GM21360 (cell line): ENCODE results near the gene PRR29.
"Not testable (repeated sequence)": the region's sequence is repeated elsewhere in the genome, so short reads cannot be mapped to it uniquely, and the experiment has no call there.

Source experiments
- ATAC-seq: cut with Tn5 transposase; IDR thresholded peaks from one replicate; pipeline ENCODE4 v1.9.1; 2021; ENCODE audit warnings: mild to moderate bottlenecking, moderate library complexity; ENCODE audit not compliant: unreplicated experiment

The PRR29 gene

DNA sequence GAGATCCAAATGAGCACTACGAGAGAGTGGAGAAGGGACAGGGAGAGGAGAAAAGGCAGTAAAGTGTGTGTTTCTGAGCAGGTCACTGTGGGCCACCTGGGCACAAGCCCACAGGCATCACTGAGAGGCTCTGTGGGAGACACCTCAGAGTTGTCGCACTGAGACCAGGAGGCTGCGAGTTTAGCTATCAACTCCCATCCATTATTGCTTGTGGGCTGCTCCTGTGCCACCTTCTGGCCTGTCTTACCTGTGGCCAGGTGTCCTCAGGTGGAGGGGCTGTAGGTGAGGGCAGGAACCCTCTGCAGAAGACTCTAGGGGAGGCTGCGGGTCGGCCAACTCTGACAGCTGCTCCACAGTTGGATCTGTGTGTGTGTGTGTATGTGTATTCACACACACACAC lies 2.5 kb upstream of the PRR29 start:
- ATAC-seq: no peak

DNA sequence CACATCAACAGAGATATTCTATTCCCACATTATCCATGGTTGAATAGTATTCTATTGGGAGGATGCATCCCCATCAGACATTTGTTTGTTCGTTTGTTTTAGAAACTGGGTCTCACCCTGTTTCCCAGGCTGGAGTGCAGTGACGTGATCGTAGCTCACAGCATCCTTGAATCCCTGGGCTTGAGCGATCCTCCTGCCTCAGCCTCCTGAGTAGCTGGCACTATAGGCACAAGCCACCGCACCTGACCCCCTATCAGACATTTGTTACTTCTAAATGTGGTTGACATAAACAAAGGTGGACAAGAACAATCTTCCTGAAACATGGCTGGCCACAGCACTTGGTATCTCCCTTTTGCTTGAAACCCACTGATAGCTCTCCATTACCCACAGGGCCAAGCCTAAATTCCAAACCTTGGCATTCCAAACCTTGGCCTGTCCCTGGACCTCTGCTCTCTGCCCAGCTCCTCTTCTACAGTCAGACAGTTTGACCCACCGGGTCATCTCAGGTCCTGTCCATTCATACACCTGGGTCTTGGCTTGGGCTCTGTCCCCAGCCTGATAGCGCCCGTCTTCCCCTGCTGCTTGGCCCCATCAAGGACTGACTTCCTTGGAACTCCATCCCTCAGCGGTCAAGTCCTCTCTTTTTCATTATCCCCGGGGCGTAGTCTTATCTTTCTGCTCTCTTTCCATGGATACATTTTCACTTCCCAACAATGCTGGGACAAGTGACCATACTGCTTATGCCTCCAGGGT lies 1.5 kb upstream of the PRR29 start:
- no peak for ATAC-seq

DNA sequence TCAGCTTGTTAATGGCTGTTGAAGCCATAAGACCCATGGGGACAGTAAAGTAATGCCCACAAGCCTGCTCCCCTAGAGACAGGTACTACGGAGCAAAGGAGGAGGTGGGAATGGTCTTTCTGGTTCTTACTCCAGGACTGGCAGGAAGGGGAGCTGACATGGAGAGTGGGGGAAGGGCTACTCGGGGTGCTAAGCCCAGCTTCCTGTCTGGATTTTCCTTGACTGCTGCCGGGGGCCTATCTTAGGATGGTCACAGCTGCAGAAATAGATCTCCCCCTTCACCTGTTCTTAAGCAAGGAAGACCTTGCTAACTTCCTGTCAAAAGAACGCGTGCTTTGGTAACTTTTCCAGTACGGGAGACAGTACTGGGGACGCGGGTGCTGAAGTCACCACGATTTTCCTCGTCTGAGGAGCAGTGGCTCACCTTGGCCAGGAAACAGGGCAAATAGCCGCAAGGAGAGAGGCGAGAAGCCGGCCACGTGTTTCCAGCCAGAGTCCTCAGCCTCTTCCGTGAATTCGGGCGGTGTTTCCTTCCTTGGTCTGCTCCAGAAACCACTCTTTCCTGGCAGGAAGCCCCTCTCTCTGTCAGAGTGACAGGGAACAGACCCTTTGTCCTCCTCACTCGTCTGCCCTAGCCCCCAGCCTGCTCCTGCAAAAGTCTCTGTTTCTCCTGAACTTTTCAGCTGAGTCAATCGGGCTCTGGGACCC lies 656 bp upstream of the PRR29 start:
- no peak for ATAC-seq

GRCh38 chr17:63998721-63999679 lies 849 bp downstream of the PRR29 start:
- no peak for ATAC-seq

GRCh38 chr17:63999680-64000531 lies 1.8 kb downstream of the PRR29 start:
- ATAC-seq: no peak

GRCh38 chr17:64001091-64001579 lies 3.0 kb downstream of the PRR29 start:
- no peak for ATAC-seq

DNA sequence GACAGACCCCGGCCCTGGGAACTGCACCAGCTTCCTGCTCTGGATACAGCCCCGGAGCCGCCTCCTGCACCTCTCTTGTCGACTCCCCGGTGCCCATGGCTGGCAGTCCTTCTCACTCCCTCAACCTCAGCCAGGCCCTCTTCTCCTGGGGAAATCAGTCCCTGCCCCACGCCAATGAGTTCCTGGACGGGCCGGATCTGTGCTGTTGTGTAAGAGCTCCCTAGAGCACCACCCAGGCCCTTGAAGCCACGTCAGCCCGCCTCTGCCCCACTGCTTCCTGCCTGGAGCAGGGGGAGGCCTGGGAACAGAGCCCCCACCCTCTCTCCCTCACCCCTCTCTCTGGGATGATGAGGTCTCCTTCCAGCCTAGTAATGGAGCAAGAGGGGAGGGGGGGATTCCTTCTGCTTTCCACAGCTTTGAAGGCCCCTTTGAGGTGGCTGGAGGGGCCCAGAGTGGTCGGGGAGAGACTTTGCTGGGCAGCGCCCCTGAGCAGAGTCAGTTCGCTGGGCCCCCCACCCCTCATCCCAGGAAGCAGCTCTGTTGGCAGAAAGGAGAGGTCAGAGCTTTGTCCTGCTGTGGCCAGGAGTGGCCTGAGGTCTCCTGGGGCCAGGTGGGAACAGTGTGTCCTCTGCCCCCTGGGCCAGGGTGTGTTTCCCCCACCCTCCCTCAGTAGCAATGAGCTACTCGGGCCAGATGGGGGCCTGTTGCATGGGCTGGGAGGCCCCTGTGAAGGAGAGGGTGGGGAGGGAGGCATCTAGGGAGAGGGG lies 3.8 kb downstream of the PRR29 start:
- ATAC-seq: no peak

- ATAC-seq: no peak
Observed at GRCh38 chr17:64002658-64003525, 4.7 kb downstream of the PRR29 start.

DNA sequence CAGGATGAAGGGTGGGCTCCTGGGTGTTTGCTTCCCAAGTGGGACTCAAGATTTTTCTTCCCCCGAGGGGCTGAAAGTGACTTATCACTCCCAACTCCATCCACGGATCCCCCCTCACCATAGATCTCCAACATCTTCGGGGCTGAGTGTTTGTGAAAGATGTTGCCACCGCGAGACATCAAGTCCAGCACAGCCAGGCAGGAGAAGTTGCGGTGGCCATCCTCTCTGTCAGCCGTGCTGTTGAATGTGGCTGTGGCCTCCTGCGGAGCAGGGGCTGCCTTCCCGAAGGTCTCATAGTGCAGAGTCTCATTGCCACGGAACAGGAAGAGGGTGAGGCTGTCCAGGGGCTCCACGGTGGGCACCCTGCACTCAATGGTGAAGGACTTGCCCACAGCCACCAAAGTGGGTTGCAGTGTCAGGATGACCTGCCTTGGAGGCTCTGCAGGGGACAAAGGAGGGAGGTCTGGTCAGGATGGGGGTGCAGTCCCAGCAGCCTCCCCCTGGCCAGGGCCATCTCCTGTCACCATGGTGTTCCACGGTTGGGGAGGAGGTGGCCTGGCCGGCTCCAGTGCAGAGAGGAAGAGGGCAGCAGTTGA lies 5.5 kb downstream of the PRR29 start:
- ATAC-seq: no peak

DNA sequence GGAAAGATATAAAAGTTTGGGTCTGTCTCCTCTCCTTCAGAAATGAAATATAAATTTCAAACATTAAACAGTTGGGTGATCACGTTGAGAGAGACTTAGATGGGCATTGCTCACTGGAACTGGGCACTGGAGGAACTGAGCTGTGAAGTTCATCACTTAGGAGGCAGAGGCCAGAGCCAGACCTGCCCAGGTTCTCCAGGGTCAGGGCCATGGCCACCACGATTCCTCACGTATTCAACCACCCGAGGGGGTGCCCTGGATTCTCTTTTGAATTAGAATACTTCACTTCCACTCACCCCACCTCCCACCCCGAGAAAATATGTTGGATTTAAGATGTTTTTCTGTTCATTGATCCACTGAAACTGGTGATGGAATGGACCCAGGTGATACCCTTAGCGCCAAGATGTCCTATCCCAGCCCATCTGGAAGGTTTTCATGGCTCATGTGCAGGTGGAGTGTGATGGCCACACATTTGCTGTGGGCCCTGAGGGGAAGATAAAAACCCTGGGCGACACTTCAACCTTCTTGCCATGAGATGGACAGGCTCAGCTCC lies 6.1 kb downstream of the PRR29 start:
- no peak for ATAC-seq

DNA sequence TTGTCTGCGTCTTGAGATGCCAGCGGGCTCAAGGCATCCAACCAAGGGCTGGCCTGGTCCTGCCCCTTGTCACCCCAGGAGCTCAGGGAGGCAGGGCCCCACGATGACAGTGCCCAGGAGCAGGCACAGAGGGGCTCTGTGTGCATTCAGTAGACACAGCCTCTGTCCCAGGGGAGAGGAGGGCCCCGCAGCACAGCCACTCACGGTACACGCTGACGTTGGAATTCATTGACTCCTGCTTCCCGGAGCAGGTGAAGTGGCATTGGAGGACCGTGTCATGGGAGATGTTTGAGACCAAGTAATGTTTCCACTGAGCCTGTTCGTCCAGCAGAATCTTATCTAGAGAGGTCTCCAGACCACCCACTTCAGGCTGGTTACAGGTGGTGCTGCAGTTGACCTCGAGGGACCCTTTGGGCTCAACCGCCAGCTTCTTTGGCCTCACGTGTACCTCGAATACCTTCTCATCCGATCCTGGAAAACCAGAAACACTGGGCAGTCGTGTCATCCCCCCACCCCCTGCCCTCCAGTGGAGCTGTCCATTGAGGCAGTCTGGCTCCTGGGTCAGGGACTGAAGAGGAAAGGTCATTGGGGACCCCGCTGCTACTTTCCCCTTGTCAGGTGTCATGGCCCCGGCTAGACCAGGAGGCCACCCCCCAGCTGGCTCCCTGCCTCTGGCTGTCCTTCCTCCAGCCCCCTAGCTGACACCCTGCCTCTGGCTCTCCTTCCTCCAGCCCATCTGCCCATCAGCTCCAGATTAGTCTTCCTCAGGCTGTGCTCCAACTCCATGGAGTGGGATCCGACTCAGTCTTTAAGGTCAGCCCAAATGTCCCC lies 7.0 kb downstream of the PRR29 start:
- ATAC-seq: no peak

GRCh38 chr17:64005734-64006167 lies 7.6 kb downstream of the PRR29 start:
- no peak for ATAC-seq

DNA sequence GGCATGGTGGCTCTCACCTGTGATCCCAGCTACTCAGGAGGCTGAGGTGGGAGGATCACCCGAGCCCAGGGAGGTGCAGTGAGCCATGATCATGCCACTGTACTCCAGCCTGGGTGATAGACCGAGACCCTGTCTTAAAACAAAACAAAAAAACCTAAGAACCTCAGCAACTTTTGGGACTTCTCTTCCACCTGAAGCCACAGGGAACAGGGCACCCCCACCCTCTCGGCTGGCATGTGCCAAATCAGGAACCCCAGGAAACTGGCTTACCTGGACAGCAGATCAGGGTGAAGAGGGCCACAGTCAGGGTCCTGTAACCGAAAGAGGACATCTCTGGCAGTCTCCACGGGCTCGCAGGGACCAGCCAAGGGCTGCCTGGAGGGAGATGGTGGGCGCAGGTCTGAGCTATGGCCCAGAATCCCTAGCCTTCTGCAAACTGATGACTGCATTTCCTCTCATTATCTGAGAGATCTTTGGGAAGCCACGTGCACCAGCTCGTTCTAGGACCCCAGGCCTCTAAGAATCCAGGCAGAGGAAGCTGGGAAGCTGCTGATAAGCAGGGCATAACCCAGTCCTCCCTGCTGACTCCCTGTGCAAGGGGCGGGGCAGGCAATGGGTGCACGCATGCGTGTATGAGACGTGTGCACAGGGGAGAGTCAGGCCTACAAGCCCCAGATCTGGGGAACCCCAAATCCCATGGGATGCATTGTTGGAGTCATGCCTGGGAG lies 8.4 kb downstream of the PRR29 start:
- no peak for ATAC-seq

DNA sequence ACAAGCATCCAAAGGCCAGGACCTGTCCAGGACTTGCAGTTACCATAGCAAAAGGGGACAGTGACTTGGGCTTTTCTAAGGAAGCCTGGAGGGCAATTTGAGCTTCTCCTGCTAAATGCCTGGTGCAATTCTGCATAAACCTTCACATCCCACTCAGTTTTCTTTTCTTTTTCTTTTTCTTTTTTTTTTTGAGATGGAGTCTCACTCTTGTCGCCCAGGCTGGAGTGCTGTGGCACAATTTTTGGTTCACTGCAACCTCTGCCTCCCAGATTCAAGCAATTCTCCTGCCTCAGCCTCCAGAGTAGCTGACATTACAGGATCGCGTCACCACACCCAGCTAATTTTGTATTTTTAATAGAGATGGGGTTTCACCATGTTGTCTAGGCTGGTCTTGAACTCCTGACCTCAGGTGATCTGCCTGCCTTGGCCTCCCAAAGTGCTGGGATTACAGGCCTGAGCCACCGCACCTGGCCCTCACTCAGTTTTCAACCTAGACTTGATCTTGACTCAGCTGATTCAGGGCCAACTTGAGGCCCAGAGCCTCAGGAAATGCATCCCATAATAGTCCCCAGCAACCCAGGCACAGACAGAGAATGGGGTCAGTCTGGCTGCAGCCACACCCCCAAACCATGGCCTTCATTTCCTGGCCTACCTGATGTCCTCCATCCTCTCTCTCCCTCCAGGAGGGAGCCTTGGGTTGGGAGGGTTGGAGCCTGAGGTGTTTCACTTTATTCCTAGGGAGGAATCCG lies 9.1 kb downstream of the PRR29 start:
- not testable (repeated sequence) for ATAC-seq

GRCh38 chr17:64007838-64008282 lies 9.7 kb downstream of the PRR29 start:
- ATAC-seq: no peak

DNA sequence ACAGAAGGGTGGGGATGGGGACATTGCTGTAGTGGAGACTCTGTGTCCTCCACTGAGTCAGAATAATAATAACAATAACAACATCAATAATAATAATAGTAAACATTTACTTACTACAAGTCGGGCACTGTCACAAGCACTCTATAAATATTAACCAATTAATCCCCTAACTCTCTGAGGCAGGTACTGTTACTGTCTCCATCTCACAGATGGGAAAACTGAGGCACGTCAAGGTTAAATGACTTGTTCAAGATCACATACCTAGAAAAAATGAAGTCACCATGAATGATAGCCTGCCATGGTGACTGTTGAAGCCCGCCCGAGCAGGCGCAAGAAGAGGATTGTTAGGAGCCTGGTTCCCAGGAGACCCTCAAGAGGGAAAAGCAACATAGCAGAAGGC lies 10.2 kb downstream of the PRR29 start:
- no peak for ATAC-seq
